GM12878 (cell line): ENCODE results near the gene C5orf46. TPM values are rescaled to one million over a fixed set of nuclear protein-coding genes. Genes with fewer than 3 reads are reported as not detected.

ENCODE experiments used
- ATAC-seq: fragments of 200-7000 bp; cut with Tn5 transposase; 3 replicates; pipeline ENCODE4 v1.9.1; 2020; ENCODE audit warnings: mild to moderate bottlenecking, moderate library complexity
- BruUV-seq: library from RNA; stranded (reverse); fragments of 400-500 nt; replicated peaks from 2 replicates; lab custom pipeline; 2021; lab: Mats Ljungman, UMichigan
- CTCF ChIA-PET: fragments of 300-600 bp; sonication (Branson Sonifier 250); formaldehyde crosslinking; extraction: SDS; loops from one replicate; lab custom pipeline; 2021; ENCODE audit warnings: inconsistent platforms; lab: Yijun Ruan, JAX
- POLR2A ChIA-PET: fragments of 350-600 bp; formaldehyde crosslinking; extraction: SDS; loops from one replicate; lab custom pipeline; 2021; ENCODE audit warnings: inconsistent platforms; lab: Charles Lee
- RAD21 ChIA-PET: fragments of 300-600 bp; sonication (Branson Sonifier 250); formaldehyde crosslinking; loops from one replicate; lab custom pipeline; 2023; ENCODE audit warnings: antibody characterized with exemption; ENCODE audit not compliant: unreplicated experiment; lab: Charles Lee
- SMC1A ChIA-PET: fragments of 300-600 bp; sonication (Branson Sonifier 250); formaldehyde crosslinking; loops from one replicate; lab custom pipeline; 2023; ENCODE audit not compliant: unreplicated experiment, uncharacterized antibody; lab: Charles Lee
- DNase-seq: peaks from one replicate; pipeline ENCODE4 v3.0.0-alpha.2; 2011; ENCODE audit warnings: low read depth, low spot score
- FAIRE-seq: peaks from 3 replicates; lab custom pipeline; 2011; peaks lifted over from hg19 to GRCh38; lab: Jason Lieb, UNC
- H2AFZ ChIP-seq: 2 replicates; pipeline ENCODE4 v1.6.0; 2011; ENCODE audit warnings: low read depth, low read length, control low read depth; ENCODE audit not compliant: control insufficient read depth
- H3K27ac ChIP-seq: 2 replicates; pipeline ENCODE4 v1.5.1; 2011; ENCODE audit warnings: control low read depth; ENCODE audit not compliant: control insufficient read depth, insufficient read depth
- H3K27me3 ChIP-seq, 2 experiments: replicated peaks in 1 of 2; 2 replicates each; pipeline versions ENCODE4 v1.6.0 to v1.6.1; 2011; ENCODE audit warnings: low read length in 1 of 2; ENCODE audit not compliant: control insufficient read depth in 2 of 2, insufficient read depth in 2 of 2
- H3K36me3 ChIP-seq, 2 experiments: 2 replicates each; pipeline ENCODE4 v1.5.1; 2011; ENCODE audit warnings: low read length in 1 of 2; ENCODE audit not compliant: control insufficient read depth in 2 of 2, insufficient read depth in 2 of 2
- H3K4me1 ChIP-seq: 2 replicates; pipeline ENCODE4 v1.6.1; 2011; ENCODE audit warnings: mild to moderate bottlenecking, low read length, moderate library complexity, mixed read lengths; ENCODE audit not compliant: control insufficient read depth, insufficient read depth
- H3K4me2 ChIP-seq: 2 replicates; pipeline ENCODE4 v1.6.0; 2011; ENCODE audit warnings: control low read depth; ENCODE audit not compliant: control insufficient read depth, insufficient read depth
- H3K4me3 ChIP-seq: fragments of 200-600 bp; sonication (generic); 2 replicates; pipeline ENCODE4 v1.5.1; 2016
- H3K79me2 ChIP-seq: 2 replicates; pipeline ENCODE4 v1.6.0; 2011; ENCODE audit warnings: low read length; ENCODE audit not compliant: control insufficient read depth, insufficient read depth
- H3K9ac ChIP-seq: 2 replicates; pipeline ENCODE4 v1.8.0; 2011; ENCODE audit warnings: low read length, control low read depth, mixed read lengths; ENCODE audit not compliant: control insufficient read depth, insufficient read depth
- H3K9me3 ChIP-seq: replicated peaks from 3 replicates; pipeline ENCODE4 v1.5.1; 2011; ENCODE audit warnings: mild to moderate bottlenecking, low read length; ENCODE audit not compliant: control insufficient read depth, insufficient read depth
- H4K20me1 ChIP-seq: 2 replicates; pipeline ENCODE4 v1.6.0; 2011; ENCODE audit not compliant: control insufficient read depth, insufficient read depth
- BHLHE40 ChIP-seq, 2 experiments: fragments of 450-650 bp in 1 of 2; IDR thresholded peaks; 2 replicates each; pipeline ENCODE4 v1.6.1; 2011 to 2017; ENCODE audit warnings: low read depth in 2 of 2, borderline replicate concordance in 1 of 2, improper control_type of control experiment in 1 of 2, low read length in 1 of 2, mild to moderate bottlenecking in 1 of 2
- RAD21 ChIP-seq: IDR thresholded peaks from 2 replicates; pipeline ENCODE4 v1.6.1; 2011; ENCODE audit warnings: mild to moderate bottlenecking, low read depth, low read length, moderate library complexity; ENCODE audit not compliant: insufficient read depth
- RCOR1 ChIP-seq: conservative IDR thresholded peaks from 2 replicates; pipeline ENCODE4 v1.6.1; 2012; ENCODE audit warnings: low read depth, low read length, improper control_type of control experiment
- SPI1 ChIP-seq: IDR thresholded peaks from 2 replicates; pipeline ENCODE4 v1.6.1; 2011; ENCODE audit warnings: low read depth, mild to moderate bottlenecking, low read length, moderate library complexity, borderline replicate concordance; ENCODE audit not compliant: insufficient read depth
- STAT3 ChIP-seq: IDR thresholded peaks from 2 replicates; pipeline ENCODE4 v1.6.1; 2011; ENCODE audit warnings: low read depth, low read length, improper control_type of control experiment
- WGBS: methylation state at CpG from one replicate; pipeline ENCODE4 v1.1.6; 2016; ENCODE audit warnings: low lambda C conversion rate; ENCODE audit not compliant: insufficient replicate concordance, insufficient coverage; ENCODE audit errors: missing lambda C conversion rate; 5-methylcytosine and 5-hydroxymethylcytosine counted together
- in situ Hi-C: fragments of 300-500 bp; cut with MboI; formaldehyde crosslinking; loops from 9 replicates; pipeline ENCODE4 v1.14.3; 2018; ENCODE audit warnings: mixed read lengths
- intact Hi-C: fragments of 100-400 bp; cut with micrococcal nuclease; formaldehyde crosslinking; loops from one replicate; pipeline ENCODE4 v1.14.2; 2022; ENCODE audit not compliant: unreplicated experiment
- polyA plus RNA-seq, 11 experiments: library from polyadenylated mRNA; depleted of rRNA in 4 of 11; unstranded in 6 of 11; stranded (reverse) in 5 of 11; fragments of >200 nt; fragmentation: Nextera tagmentation in 4 of 11; fragmentation: Illumina TruSeq in 1 of 11; extraction: Ambion mirVana in 4 of 11; extraction: Trizol in 1 of 11; gene quantifications; 1 replicate in 1 of 11; 2 replicates in 10 of 11; pipeline versions ENCODE4 v1.2.1 to v1.2.3, GENCODE V29; 2011 to 2016; ENCODE audit warnings: inconsistent platforms in 2 of 11, missing spikeins in 2 of 11, low read depth in 1 of 11
- total RNA-seq, 4 experiments: library from RNA; depleted of rRNA in 3 of 4; stranded (reverse); fragments of >200 nt in 3 of 4; fragmentation: Illumina TruSeq in 1 of 4; extraction: Trizol in 1 of 4; gene quantifications; 2 replicates each; pipeline versions ENCODE4 v1.2.1 to v1.2.3, GENCODE V29; 2013 to 2021
- TF ChIP-seq, protein P1 (sequence below), 3 experiments: IDR thresholded peaks in 2 of 3; conservative IDR thresholded peaks in 1 of 3; 2 replicates each; pipeline ENCODE4 v1.5.1; 2011; ENCODE audit warnings: low read depth in 3 of 3, low read length in 3 of 3, mild to moderate bottlenecking in 3 of 3, control low read depth in 2 of 3, moderate library complexity in 2 of 3, inconsistent platforms in 1 of 3, mixed read lengths in 1 of 3; ENCODE audit not compliant: control insufficient read depth in 2 of 3, insufficient read depth in 1 of 3; ENCODE audit errors: extremely low read depth in 1 of 3
- TF ChIP-seq, protein P2 (sequence below): fragments of 450-650 bp; formaldehyde crosslinking; IDR thresholded peaks from 2 replicates; pipeline ENCODE4 v1.4.0; 2020; ENCODE audit warnings: mild to moderate bottlenecking, moderate library complexity
- TF ChIP-seq, protein P3 (sequence below): fragments of 450-650 bp; IDR thresholded peaks from 2 replicates; pipeline ENCODE4 v1.6.1; 2017; ENCODE audit warnings: mild to moderate bottlenecking

Gene C5orf46
- total and polyA plus RNA-seq, 10 of the 15 experiments (the other 5 are each of a cell fraction or from before 2014, with no cell fraction given), result not detected

DNA sequence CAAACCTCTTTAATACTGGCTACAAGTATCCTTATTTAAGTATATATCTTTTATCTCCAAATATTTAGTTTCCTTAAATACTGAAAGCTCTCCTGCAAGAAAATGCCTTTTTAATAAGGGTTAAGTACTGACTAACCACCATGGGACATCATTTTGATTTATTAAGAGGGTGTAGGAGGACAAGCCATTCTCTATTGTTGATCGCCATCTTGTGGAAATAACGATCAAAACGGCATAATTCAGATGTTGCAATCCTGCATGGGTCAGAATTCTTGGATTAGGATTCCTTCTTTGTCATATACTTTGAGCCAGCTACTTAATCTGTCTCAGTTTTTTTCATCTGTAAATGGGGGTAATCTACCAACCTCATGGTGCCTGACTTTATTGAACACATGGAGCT is 28.7 kb upstream of the C5orf46 start:
- RAD21 ChIA-PET, result no interaction called here
- intact Hi-C loops, result loop anchor here (2.0 kb wide), 1 partner anchor 48 kb away; no protein-coding TSS in a partner anchor
- SMC1A ChIA-PET, result interaction anchor here (0.8 kb wide), 1 partner anchor 307 kb away, joined by 3 read pairs; no protein-coding TSS in a partner anchor
- in situ Hi-C loops, result no loop called here
- no peak overlapping the region for H3K9ac ChIP-seq
- POLR2A ChIA-PET, result no interaction called here
- no peaks in the 10 kb centered on the region for H3K79me2 ChIP-seq
- no peaks in the 10 kb centered on the region for H4K20me1 ChIP-seq
- no TSS peak for BruUV-seq
- H3K36me3 ChIP-seq, result no peaks in the 10 kb centered on the region
- no peak overlapping the region for H2AFZ ChIP-seq
- CTCF ChIA-PET, result interaction anchor here (0.8 to 1.2 kb wide), 3 partner anchors 16 to 75 kb away, joined by 3 read pairs; no protein-coding TSS in a partner anchor
- no peaks in the 10 kb centered on the region for H3K27me3 ChIP-seq
- no peak overlapping the region for H3K4me2 ChIP-seq
- no peak overlapping the region for H3K27ac ChIP-seq
- WGBS, result 3% methylated on average over 3 of the region's 3 CpGs
- no peaks in the 10 kb centered on the region for H3K9me3 ChIP-seq
- FAIRE-seq (no peak), ATAC-seq (no peak)
- H3K4me3 ChIP-seq, result no peak overlapping the region
- no peaks in the 10 kb centered on the region for H3K4me1 ChIP-seq
- TF ChIP-seq BHLHE40 (IDR thresholded peaks at IDR 0.05; ENCODE audit: borderline replicate concordance in 1 of 2, low read depth in 2 of 2, low read length in 1 of 2) (no peak), RAD21 (peak; percentile 29; the same call in 1 of the 2 replicates), STAT3 (no peak)
- TF ChIP-seq, protein P1, sequence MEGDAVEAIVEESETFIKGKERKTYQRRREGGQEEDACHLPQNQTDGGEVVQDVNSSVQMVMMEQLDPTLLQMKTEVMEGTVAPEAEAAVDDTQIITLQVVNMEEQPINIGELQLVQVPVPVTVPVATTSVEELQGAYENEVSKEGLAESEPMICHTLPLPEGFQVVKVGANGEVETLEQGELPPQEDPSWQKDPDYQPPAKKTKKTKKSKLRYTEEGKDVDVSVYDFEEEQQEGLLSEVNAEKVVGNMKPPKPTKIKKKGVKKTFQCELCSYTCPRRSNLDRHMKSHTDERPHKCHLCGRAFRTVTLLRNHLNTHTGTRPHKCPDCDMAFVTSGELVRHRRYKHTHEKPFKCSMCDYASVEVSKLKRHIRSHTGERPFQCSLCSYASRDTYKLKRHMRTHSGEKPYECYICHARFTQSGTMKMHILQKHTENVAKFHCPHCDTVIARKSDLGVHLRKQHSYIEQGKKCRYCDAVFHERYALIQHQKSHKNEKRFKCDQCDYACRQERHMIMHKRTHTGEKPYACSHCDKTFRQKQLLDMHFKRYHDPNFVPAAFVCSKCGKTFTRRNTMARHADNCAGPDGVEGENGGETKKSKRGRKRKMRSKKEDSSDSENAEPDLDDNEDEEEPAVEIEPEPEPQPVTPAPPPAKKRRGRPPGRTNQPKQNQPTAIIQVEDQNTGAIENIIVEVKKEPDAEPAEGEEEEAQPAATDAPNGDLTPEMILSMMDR (IDR thresholded peaks at IDR 0.05 in 2 of 3, conservative IDR thresholded peaks at IDR 0.05 in 1 of 3; ENCODE audit: control insufficient read depth in 2 of 3, extremely low read depth in 1 of 3, insufficient read depth in 1 of 3, low read depth in 3 of 3, low read length in 3 of 3), result peak in 1 of 3 experiments; percentile 13; a peak in 2 of 6 replicates
- TF ChIP-seq, all 136 proteins: peak for 2
- DNase-seq, result no peak

DNA sequence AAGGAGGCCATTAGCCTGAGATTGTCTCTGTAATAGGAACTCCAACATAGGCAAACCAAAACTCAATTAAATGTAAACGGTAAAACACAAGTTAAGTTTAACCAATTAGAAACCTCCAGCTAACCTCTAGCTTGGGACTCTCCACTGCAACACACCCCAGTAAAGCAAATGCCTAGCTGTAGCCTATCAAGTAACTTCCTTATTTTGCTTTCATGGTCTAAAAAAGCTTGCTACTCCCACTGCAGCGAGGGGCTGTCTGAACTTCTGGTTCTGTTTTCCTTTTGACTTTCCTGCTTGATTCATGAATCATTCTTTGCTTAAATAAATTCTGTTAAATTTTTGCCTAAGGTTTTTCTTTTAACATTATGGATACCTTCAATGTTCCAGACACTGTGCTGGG is 24.4 kb upstream of the C5orf46 start:
- FAIRE-seq, result no peak
- no peaks in the 10 kb centered on the region for H4K20me1 ChIP-seq
- no peaks in the 10 kb centered on the region for H3K4me1 ChIP-seq
- no peak overlapping the region for H3K4me2 ChIP-seq
- BruUV-seq, result no TSS peak
- H2AFZ ChIP-seq, result no peak overlapping the region
- SMC1A ChIA-PET, result no interaction called here
- no peak overlapping the region for H3K27ac ChIP-seq
- no peaks in the 10 kb centered on the region for H3K9me3 ChIP-seq
- POLR2A ChIA-PET, result no interaction called here
- 0% methylated on average over 2 of the region's 2 CpGs for WGBS
- H3K27me3 ChIP-seq, result no peaks in the 10 kb centered on the region
- RAD21 ChIA-PET, result no interaction called here
- H3K9ac ChIP-seq, result no peak overlapping the region
- in situ Hi-C loops, result no loop called here
- CTCF ChIA-PET, result no interaction called here
- intact Hi-C loops, result no loop called here
- ATAC-seq, result peak; percentile 75
- no peak overlapping the region for H3K4me3 ChIP-seq
- H3K36me3 ChIP-seq, result no peaks in the 10 kb centered on the region
- DNase-seq, result no peak
- H3K79me2 ChIP-seq, result no peaks in the 10 kb centered on the region
- no peak for TF ChIP-seq SPI1
- no peak for TF ChIP-seq RCOR1
- TF ChIP-seq, protein P2, sequence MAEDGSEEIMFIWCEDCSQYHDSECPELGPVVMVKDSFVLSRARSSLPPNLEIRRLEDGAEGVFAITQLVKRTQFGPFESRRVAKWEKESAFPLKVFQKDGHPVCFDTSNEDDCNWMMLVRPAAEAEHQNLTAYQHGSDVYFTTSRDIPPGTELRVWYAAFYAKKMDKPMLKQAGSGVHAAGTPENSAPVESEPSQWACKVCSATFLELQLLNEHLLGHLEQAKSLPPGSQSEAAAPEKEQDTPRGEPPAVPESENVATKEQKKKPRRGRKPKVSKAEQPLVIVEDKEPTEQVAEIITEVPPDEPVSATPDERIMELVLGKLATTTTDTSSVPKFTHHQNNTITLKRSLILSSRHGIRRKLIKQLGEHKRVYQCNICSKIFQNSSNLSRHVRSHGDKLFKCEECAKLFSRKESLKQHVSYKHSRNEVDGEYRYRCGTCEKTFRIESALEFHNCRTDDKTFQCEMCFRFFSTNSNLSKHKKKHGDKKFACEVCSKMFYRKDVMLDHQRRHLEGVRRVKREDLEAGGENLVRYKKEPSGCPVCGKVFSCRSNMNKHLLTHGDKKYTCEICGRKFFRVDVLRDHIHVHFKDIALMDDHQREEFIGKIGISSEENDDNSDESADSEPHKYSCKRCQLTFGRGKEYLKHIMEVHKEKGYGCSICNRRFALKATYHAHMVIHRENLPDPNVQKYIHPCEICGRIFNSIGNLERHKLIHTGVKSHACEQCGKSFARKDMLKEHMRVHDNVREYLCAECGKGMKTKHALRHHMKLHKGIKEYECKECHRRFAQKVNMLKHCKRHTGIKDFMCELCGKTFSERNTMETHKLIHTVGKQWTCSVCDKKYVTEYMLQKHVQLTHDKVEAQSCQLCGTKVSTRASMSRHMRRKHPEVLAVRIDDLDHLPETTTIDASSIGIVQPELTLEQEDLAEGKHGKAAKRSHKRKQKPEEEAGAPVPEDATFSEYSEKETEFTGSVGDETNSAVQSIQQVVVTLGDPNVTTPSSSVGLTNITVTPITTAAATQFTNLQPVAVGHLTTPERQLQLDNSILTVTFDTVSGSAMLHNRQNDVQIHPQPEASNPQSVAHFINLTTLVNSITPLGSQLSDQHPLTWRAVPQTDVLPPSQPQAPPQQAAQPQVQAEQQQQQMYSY (CRISPR knock-in tag), result no peak
- TF ChIP-seq, protein P3, sequence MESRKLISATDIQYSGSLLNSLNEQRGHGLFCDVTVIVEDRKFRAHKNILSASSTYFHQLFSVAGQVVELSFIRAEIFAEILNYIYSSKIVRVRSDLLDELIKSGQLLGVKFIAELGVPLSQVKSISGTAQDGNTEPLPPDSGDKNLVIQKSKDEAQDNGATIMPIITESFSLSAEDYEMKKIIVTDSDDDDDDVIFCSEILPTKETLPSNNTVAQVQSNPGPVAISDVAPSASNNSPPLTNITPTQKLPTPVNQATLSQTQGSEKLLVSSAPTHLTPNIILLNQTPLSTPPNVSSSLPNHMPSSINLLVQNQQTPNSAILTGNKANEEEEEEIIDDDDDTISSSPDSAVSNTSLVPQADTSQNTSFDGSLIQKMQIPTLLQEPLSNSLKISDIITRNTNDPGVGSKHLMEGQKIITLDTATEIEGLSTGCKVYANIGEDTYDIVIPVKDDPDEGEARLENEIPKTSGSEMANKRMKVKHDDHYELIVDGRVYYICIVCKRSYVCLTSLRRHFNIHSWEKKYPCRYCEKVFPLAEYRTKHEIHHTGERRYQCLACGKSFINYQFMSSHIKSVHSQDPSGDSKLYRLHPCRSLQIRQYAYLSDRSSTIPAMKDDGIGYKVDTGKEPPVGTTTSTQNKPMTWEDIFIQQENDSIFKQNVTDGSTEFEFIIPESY, result no peak
